Esophagus squamous epithelium (tissue), 5 donors: ENCODE data around the gene TMEM51. TPM values are rescaled to one million over a fixed set of nuclear protein-coding genes. Genes with fewer than 3 reads are reported as not detected.

ENCODE experiments used
- DNase-seq: peaks from one replicate; lab custom pipeline; 2025; lab: John Stamatoyannopoulos, UW
- H3K27ac ChIP-seq, 4 donors: fragments of 200-600 bp; sonication (generic); one replicate each; pipeline ENCODE4 v1.5.1; 2016 to 2019; ENCODE audit warnings: mild to moderate bottlenecking in 1 of 4
- H3K27me3 ChIP-seq, 4 donors: fragments of 200-600 bp; sonication (generic); 1 replicate in 3 of 4; 2 replicates in 1 of 4; pipeline versions ENCODE4 v1.5.1 to v1.6.0; 2017 to 2021; ENCODE audit warnings: antibody characterized with exemption in 1 of 4
- H3K36me3 ChIP-seq, 3 donors: fragments of 200-600 bp; sonication (generic); one replicate each; pipeline ENCODE4 v1.5.1; 2016 to 2019
- H3K4me1 ChIP-seq, 3 donors: fragments of 200-600 bp; sonication (generic); one replicate each; pipeline ENCODE4 v1.5.1; 2017 to 2019
- H3K4me3 ChIP-seq, 4 donors: fragments of 200-600 bp; sonication (generic); 1 replicate in 3 of 4; 2 replicates in 1 of 4; pipeline ENCODE4 v1.5.1; 2016 to 2019; ENCODE audit warnings: mild to moderate bottlenecking in 2 of 4, moderate library complexity in 1 of 4
- H3K9me3 ChIP-seq, 3 donors: fragments of 200-600 bp; sonication (generic); one replicate each; pipeline ENCODE4 v1.5.1; 2016 to 2019
- CTCF ChIP-seq, 6 experiments: fragments of 450-650 bp in 4 of 6; fragments of 200-600 bp in 2 of 6; sonication (generic) in 2 of 6; IDR thresholded peaks; one replicate each; pipeline ENCODE4 v1.5.1; 2016 to 2019; ENCODE audit warnings: antibody characterized with exemption in 6 of 6, mild to moderate bottlenecking in 4 of 6, moderate library complexity in 4 of 6
- POLR2A ChIP-seq, 4 donors: fragments of 450-650 bp; IDR thresholded peaks; one replicate each; pipeline ENCODE4 v1.6.1; 2017; ENCODE audit warnings: antibody characterized with exemption in 4 of 4, mild to moderate bottlenecking in 4 of 4, moderate library complexity in 3 of 4
- WGBS, 2 donors: methylation state at CpG; one replicate each; pipeline ENCODE4 v1.1.5; 2018; 5-methylcytosine and 5-hydroxymethylcytosine counted together
- intact Hi-C: fragments of 100-400 bp; cut with DNase I; formaldehyde crosslinking; loops from one replicate; pipeline ENCODE4 v1.15.0; 2022
- total RNA-seq, 4 donors: library from RNA; depleted of rRNA; stranded (reverse); fragments of >200 nt; gene quantifications; one replicate each; pipeline ENCODE4 v1.1.0, GENCODE V29; 2016
- donor health status: DM: yes; HTN: yes; CAD: no.

The TMEM51 gene
- total RNA-seq, 4 donors from 2014 or later: 11.6 to 23.7 (median 17.7) TPM

DNA sequence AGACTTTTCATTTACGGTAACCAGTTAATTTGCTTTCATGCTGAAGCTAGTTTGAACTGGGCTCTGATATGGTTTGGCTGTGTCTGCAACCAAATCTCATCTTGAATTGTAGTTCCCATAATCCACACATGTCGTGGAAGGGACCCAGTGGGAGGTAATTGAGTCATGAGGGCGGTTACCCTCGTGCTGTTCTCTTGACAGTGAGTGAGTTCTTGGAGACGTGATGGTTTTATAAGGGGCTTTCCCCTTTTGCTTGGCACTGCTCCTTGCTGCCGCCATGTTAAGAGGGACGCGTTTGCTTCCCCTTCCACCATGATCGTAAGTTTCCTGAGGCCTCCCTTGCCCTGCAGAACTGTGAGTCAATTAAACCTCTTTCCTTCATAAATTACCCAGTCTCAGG, 83.2 kb downstream of the TMEM51 start:
- intact Hi-C loops: no loop called here
- WGBS, 2 donors: 66 to 86% methylated on average over 8 to 9 of the region's 9 CpGs
- no peaks in the 10 kb centered on the region for H3K36me3 ChIP-seq
- no peak for DNase-seq
- H3K9me3 ChIP-seq: no peaks in the 10 kb centered on the region
- no peak overlapping the region for H3K4me3 ChIP-seq
- H3K27me3 ChIP-seq: no peaks in the 10 kb centered on the region
- no peaks in the 10 kb centered on the region for H3K4me1 ChIP-seq
- H3K27ac ChIP-seq: no peak overlapping the region
- no peak for TF ChIP-seq CTCF (IDR thresholded peaks at IDR 0.05)
- TF ChIP-seq POLR2A (IDR thresholded peaks at IDR 0.05): no peak

GRCh38 chr1:15238789-15239188, 85.2 kb downstream of the TMEM51 start:
- H3K9me3 ChIP-seq: no peaks in the 10 kb centered on the region
- intact Hi-C loops: no loop called here
- no peaks in the 10 kb centered on the region for H3K36me3 ChIP-seq
- H3K27me3 ChIP-seq: no peaks in the 10 kb centered on the region
- TF ChIP-seq POLR2A (IDR thresholded peaks at IDR 0.05): no peak
- TF ChIP-seq CTCF (IDR thresholded peaks at IDR 0.05): no peak
- H3K4me1 ChIP-seq: no peaks in the 10 kb centered on the region
- H3K4me3 ChIP-seq: no peak overlapping the region
- no peak for DNase-seq
- WGBS, 2 donors: 75 to 82% methylated on average over 1 of the region's 1 CpG
- no peak overlapping the region for H3K27ac ChIP-seq

DNA sequence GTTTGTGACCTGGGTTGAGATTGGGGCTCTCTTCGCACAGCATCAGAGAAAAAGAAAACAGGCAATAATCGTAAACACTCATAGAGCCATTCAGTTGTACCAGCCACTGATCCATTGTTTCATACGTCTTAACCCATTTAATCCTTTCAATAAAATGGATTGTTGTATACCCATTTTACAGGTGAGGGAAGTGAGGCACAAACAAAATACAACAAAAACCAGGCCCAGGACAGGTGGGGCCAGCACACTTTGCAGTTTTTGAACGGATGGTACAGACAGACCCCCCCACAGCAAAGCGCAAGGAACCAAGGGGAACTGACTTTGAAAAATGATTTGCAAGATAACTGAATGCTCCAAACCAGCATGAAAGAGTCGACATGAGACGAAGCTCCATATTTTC, 89.2 kb downstream of the TMEM51 start:
- H3K27me3 ChIP-seq: peaks cover 0 to 9% (median 0%) of the 10 kb centered on the region in 4 donors
- no peaks in the 10 kb centered on the region for H3K36me3 ChIP-seq
- H3K4me1 ChIP-seq: peaks cover 15 to 25% (median 23%) of the 10 kb centered on the region in 3 donors
- no peak overlapping the region for H3K4me3 ChIP-seq
- no peak for TF ChIP-seq CTCF (IDR thresholded peaks at IDR 0.05)
- no peak for TF ChIP-seq POLR2A (IDR thresholded peaks at IDR 0.05)
- no peak for DNase-seq
- no peaks in the 10 kb centered on the region for H3K9me3 ChIP-seq
- 85 to 90% methylated on average over 7 of the region's 7 CpGs for WGBS, 2 donors
- intact Hi-C loops: no loop called here
- H3K27ac ChIP-seq: no peak overlapping the region

DNA sequence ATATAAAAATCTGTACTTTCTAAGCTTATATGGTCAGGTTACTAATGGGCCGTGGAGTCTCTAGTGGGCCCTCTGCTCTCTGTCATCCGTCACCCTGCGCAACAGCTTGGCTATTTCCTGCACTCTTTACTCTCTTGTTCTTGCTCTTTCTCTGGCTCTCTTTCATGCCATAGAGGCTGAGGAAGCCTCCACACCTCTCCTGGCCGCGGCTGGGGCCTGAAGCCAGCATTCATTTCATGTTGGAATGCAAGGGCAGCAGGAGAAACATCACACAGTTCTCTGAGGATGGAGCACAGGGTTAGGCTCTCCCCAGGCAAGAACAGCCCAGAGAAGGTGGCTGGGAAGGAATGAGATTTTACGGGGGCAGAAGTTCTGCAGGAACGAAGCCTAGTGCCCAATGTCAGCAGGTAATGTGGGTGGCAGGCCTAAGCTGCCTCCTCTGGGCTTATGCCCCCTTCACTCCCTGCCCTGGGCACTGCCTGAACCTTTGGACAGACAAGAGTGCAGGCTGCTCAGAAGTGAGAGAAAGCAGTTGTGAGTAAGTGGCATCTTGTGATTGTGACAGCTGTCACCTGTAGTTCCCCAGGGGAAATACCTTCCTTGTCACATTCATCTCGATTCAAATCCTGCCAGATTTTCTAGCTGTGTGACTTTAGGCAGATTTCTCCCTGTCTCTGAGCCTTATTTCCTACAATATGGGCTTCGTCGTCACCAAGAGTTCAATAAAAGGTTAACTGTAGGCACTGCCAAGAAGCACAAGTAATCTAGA, 89.9 kb downstream of the TMEM51 start:
- Histone ChIP-seq H3K4me3 (no peak overlapping the region), H3K4me1 (peaks cover 15 to 29% (median 23%) of the 10 kb centered on the region in 3 donors), H3K9me3 (no peaks in the 10 kb centered on the region), H3K27ac (no peak overlapping the region), H3K27me3 (peaks cover 0 to 15% (median 0%) of the 10 kb centered on the region in 4 donors), H3K36me3 (no peaks in the 10 kb centered on the region)
- WGBS, 2 donors: 62 to 78% methylated on average over 8 to 10 of the region's 10 CpGs
- intact Hi-C loops: no loop called here
- TF ChIP-seq POLR2A (IDR thresholded peaks at IDR 0.05) (no peak), CTCF (IDR thresholded peaks at IDR 0.05) (no peak)
- DNase-seq: no peak

GRCh38 chr1:15244813-15245212, 91.3 kb downstream of the TMEM51 start:
- no peaks in the 10 kb centered on the region for H3K9me3 ChIP-seq
- H3K4me1 ChIP-seq: peaks cover 15 to 29% (median 23%) of the 10 kb centered on the region in 3 donors
- no peak overlapping the region for H3K4me3 ChIP-seq
- whole genome bisulfite sequencing, 2 donors: 86 to 90% methylated on average over 5 of the region's 5 CpGs
- TF ChIP-seq POLR2A (IDR thresholded peaks at IDR 0.05) (no peak), CTCF (IDR thresholded peaks at IDR 0.05) (no peak)
- no peaks in the 10 kb centered on the region for H3K36me3 ChIP-seq
- intact Hi-C loops: no loop called here
- peaks cover 0 to 23% (median 0%) of the 10 kb centered on the region in 4 donors for H3K27me3 ChIP-seq
- no peak overlapping the region for H3K27ac ChIP-seq
- DNase-seq: no peak
